Measurements from ENCODE around the gene KIF5A. TPM values are rescaled to one million over a fixed set of nuclear protein-coding genes. Genes with fewer than 3 reads are reported as not detected.

The KIF5A gene
- total RNA-seq, 1 donor from 2014 or later = 0.14 TPM

GRCh38 chr12:57522887-57523705, 26.7 kb upstream of the KIF5A start:
- H3K36me3 ChIP-seq = peaks cover 42% of the 10 kb centered on the region
- ATAC-seq = peak; percentile 12
- intact Hi-C loops (cut with DNase I) = no loop called here
- H3K4me3 ChIP-seq = peak overlapping the region; percentile 74
- H3K4me1 ChIP-seq = peaks cover 45% of the 10 kb centered on the region
- TF ChIP-seq, protein P1, sequence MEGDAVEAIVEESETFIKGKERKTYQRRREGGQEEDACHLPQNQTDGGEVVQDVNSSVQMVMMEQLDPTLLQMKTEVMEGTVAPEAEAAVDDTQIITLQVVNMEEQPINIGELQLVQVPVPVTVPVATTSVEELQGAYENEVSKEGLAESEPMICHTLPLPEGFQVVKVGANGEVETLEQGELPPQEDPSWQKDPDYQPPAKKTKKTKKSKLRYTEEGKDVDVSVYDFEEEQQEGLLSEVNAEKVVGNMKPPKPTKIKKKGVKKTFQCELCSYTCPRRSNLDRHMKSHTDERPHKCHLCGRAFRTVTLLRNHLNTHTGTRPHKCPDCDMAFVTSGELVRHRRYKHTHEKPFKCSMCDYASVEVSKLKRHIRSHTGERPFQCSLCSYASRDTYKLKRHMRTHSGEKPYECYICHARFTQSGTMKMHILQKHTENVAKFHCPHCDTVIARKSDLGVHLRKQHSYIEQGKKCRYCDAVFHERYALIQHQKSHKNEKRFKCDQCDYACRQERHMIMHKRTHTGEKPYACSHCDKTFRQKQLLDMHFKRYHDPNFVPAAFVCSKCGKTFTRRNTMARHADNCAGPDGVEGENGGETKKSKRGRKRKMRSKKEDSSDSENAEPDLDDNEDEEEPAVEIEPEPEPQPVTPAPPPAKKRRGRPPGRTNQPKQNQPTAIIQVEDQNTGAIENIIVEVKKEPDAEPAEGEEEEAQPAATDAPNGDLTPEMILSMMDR (IDR thresholded peaks at IDR 0.05) = no peak
- peak overlapping the region; percentile 89 for H3K27ac ChIP-seq
- DNase-seq = peak; percentile 89
- H3K9me3 ChIP-seq = no peaks in the 10 kb centered on the region
- no peaks in the 10 kb centered on the region for H3K27me3 ChIP-seq

- DNase-seq (no peak), ATAC-seq (no peak)
- Histone ChIP-seq H3K9me3 (no peaks in the 10 kb centered on the region), H3K36me3 (peaks cover 49% of the 10 kb centered on the region), H3K27ac (peak overlapping the region; percentile 89), H3K4me1 (peaks cover 37% of the 10 kb centered on the region), H3K27me3 (no peaks in the 10 kb centered on the region), H3K4me3 (peak overlapping the region; percentile 74)
- intact Hi-C loops (cut with DNase I) = no loop called here
- TF ChIP-seq, protein P1 (IDR thresholded peaks at IDR 0.05) = no peak
Measured at GRCh38 chr12:57523706-57524614, 25.9 kb upstream of the KIF5A start.

DNA sequence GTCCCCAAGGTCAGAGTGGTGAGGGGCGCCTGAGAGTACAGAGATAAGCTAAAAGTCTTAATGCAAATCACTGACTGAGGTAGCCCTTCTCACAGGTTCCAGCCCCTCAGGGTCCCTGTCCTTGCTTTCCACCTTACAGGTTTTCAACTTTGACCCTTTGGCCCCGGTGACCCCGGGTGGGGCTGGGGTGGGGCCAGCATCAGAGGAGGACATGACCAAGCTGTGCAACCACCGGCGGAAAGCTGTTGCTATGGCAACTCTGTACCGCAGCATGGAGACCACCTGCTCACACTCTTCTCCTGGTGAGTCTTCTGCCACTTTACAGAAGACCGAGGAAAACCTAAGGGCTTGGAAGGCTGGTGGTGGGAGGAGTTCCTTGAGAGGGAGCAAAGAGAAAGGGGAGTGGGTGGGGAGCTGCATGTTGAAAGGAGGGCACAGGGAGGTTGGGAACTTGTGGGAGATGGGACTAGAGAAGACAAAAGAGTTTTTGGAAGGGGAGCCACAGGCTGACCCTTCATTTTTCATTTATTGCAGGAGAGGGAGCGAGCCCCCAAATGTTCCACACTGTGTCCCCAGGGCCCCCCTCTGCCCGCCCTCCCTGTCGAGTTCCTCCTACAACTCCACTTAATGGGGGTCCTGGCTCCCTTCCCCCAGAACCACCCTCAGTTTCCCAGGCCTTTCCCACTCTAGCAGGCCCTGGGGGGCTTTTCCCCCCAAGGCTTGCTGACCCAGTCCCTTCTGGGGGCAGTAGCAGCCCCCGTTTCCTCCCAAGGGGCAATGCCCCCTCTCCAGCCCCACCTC, 24.8 kb upstream of the KIF5A start:
- Histone ChIP-seq H3K9me3 (no peaks in the 10 kb centered on the region), H3K36me3 (peaks cover 59% of the 10 kb centered on the region), H3K4me3 (no peak overlapping the region), H3K27me3 (no peaks in the 10 kb centered on the region), H3K27ac (no peak overlapping the region), H3K4me1 (peaks cover 32% of the 10 kb centered on the region)
- DNase-seq = no peak
- TF ChIP-seq, protein P1 (IDR thresholded peaks at IDR 0.05) = no peak
- intact Hi-C loops (cut with DNase I) = no loop called here
- ATAC-seq = no peak

DNA sequence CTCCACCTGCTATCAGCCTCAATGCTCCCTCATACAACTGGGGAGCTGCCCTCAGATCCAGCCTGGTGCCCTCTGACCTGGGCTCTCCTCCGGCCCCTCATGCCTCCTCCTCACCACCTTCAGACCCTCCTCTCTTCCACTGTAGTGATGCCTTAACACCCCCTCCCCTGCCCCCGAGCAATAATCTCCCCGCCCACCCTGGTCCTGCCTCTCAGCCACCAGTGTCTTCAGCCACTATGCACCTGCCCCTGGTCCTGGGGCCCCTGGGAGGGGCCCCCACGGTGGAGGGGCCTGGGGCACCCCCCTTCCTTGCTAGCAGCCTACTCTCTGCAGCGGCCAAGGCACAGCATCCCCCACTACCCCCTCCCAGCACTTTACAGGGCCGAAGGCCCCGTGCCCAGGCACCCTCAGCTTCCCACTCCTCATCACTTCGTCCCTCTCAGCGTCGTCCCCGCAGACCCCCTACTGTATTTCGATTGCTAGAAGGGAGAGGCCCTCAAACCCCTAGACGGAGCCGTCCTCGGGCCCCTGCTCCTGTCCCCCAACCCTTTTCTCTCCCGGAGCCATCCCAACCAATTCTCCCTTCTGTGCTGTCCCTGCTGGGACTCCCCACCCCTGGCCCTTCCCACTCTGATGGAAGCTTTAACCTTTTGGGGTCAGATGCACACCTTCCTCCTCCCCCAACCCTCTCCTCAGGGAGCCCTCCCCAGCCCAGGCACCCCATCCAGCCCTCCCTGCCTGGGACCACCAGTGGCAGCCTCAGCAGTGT, 24.0 kb upstream of the KIF5A start:
- DNase-seq (no peak), ATAC-seq (no peak)
- TF ChIP-seq, protein P1 (IDR thresholded peaks at IDR 0.05) = no peak
- no peak overlapping the region for H3K4me3 ChIP-seq
- H3K36me3 ChIP-seq = peaks cover 67% of the 10 kb centered on the region
- H3K27ac ChIP-seq = no peak overlapping the region
- H3K9me3 ChIP-seq = no peaks in the 10 kb centered on the region
- H3K27me3 ChIP-seq = no peaks in the 10 kb centered on the region
- intact Hi-C loops (cut with DNase I) = no loop called here
- peaks cover 32% of the 10 kb centered on the region for H3K4me1 ChIP-seq

All from upper lobe of right lung (tissue), 1 donor.